Measurements from ENCODE around the gene TCF23.
"Not testable (repeated sequence)": the region's sequence is repeated elsewhere in the genome, so short reads cannot be mapped to it uniquely, and the experiment has no call there.

The TCF23 gene

GRCh38 chr2:27191070-27191829, 42.4 kb downstream of the TCF23 start:
- peak; percentile 37 for DNase-seq (ENCODE audit: low spot score)

- DNase-seq (ENCODE audit: low spot score), result no peak
These were observed 45.9 kb downstream of the TCF23 start for GRCh38 chr2:27194538-27195354.

GRCh38 chr2:27195799-27196198, 47.0 kb downstream of the TCF23 start:
- not testable (repeated sequence) for DNase-seq (ENCODE audit: low spot score)

- DNase-seq (ENCODE audit: low spot score), result not testable (repeated sequence)
These were observed 49.3 kb downstream of the TCF23 start for GRCh38 chr2:27198068-27198467.

- DNase-seq (ENCODE audit: low spot score), result no peak
These were observed 49.8 kb downstream of the TCF23 start for GRCh38 chr2:27198627-27199026.

GRCh38 chr2:27199241-27199640, 50.4 kb downstream of the TCF23 start:
- DNase-seq (ENCODE audit: low spot score), result no peak

GRCh38 chr2:27201675-27202074, 52.9 kb downstream of the TCF23 start:
- DNase-seq (ENCODE audit: low spot score), result no peak

- DNase-seq (ENCODE audit: low spot score), result no peak
These were observed 54.0 kb downstream of the TCF23 start for GRCh38 chr2:27202854-27203253.

- DNase-seq (ENCODE audit: low spot score), result no peak
These were observed 54.9 kb downstream of the TCF23 start for GRCh38 chr2:27203741-27204140.

GRCh38 chr2:27204566-27204965, 55.8 kb downstream of the TCF23 start:
- DNase-seq (ENCODE audit: low spot score), result no peak

- no peak for DNase-seq (ENCODE audit: low spot score)
These were observed 56.4 kb downstream of the TCF23 start for GRCh38 chr2:27205206-27205605.

GRCh38 chr2:27206346-27206745, 57.5 kb downstream of the TCF23 start:
- DNase-seq (ENCODE audit: low spot score), result no peak
